Mesothelial cell of epicardium (in vitro differentiated cells): ENCODE measurements around the gene BPIFA1. TPM values are rescaled to one million over a fixed set of nuclear protein-coding genes. Genes with fewer than 3 reads are reported as not detected.

Experiments used
- DNase-seq, 2 experiments: peaks; one replicate each; pipeline ENCODE4 v3.0.0; 2021; ENCODE audit warnings: low spot score in 2 of 2; ENCODE audit not compliant: unreplicated experiment in 2 of 2
- H3K27ac Mint-ChIP-seq: 2 replicates; pipeline ENCODE4 v1.8.0; 2021; ENCODE audit warnings: mixed read lengths
- H3K27me3 Mint-ChIP-seq: 2 replicates; pipeline ENCODE4 v1.8.0; 2021; ENCODE audit warnings: low read depth, mixed read lengths
- H3K36me3 Mint-ChIP-seq: 2 replicates; pipeline ENCODE4 v1.8.0; 2021; ENCODE audit warnings: mixed read lengths
- H3K4me1 Mint-ChIP-seq: 2 replicates; pipeline ENCODE4 v1.8.0; 2021; ENCODE audit warnings: mixed read lengths
- H3K4me3 Mint-ChIP-seq: 2 replicates; pipeline ENCODE4 v1.8.0; 2021; ENCODE audit warnings: mild to moderate bottlenecking, moderate library complexity, mixed read lengths
- H3K9me3 Mint-ChIP-seq: 2 replicates; pipeline ENCODE4 v1.8.0; 2021; ENCODE audit warnings: mixed read lengths
- CTCF ChIP-seq: fragments of 200-600 bp; sonication (generic); IDR thresholded peaks from one replicate; pipeline ENCODE4 v1.5.0; 2021; ENCODE audit warnings: antibody characterized with exemption; ENCODE audit not compliant: unreplicated experiment
- total RNA-seq: library from RNA; stranded (reverse); gene quantifications from 3 replicates; pipeline ENCODE4 v1.2.1, GENCODE V29; 2021

Gene BPIFA1
- total RNA-seq, 1 donor from 2014 or later: not detected

GRCh38 chr20:33273117-33273851 is 37.5 kb downstream of the BPIFA1 start:
- no peak for DNase-seq
- no peak for TF ChIP-seq CTCF
- Mint-ChIP-seq H3K4me1 (peaks cover 6% of the 10 kb centered on the region), H3K9me3 (no peaks in the 10 kb centered on the region), H3K4me3 (no peak overlapping the region), H3K27me3 (peaks cover 50% of the 10 kb centered on the region), H3K36me3 (no peaks in the 10 kb centered on the region), H3K27ac (no peak overlapping the region)

DNA sequence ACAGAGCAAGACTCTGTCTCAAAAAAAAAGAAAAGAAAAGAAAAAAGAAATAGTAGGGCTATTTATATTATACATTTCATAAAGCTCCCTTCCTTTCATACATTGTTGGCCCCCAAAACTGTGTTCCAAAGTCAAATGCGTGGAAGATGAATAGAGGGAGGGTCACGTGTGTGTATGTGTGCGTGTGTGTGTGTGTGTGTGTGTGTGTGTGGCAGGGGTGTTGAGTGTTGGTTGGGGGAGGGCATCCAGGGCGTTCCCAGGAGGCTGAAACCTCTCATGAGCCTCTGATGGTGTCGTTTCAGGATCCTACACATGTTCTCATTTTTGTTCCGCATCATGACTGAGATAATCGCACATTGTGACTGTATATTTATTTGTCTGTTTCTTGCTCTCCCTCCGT is 39.4 kb downstream of the BPIFA1 start:
- DNase-seq: no peak
- Mint-ChIP-seq H3K27ac (no peak overlapping the region), H3K4me1 (peaks cover 6% of the 10 kb centered on the region), H3K36me3 (no peaks in the 10 kb centered on the region), H3K4me3 (no peak overlapping the region), H3K9me3 (no peaks in the 10 kb centered on the region), H3K27me3 (peaks cover 53% of the 10 kb centered on the region)
- no peak for TF ChIP-seq CTCF

- Mint-ChIP-seq H3K36me3 (no peaks in the 10 kb centered on the region), H3K4me1 (peaks cover 6% of the 10 kb centered on the region), H3K9me3 (no peaks in the 10 kb centered on the region), H3K27me3 (peaks cover 48% of the 10 kb centered on the region), H3K4me3 (no peak overlapping the region), H3K27ac (no peak overlapping the region)
- no peak for TF ChIP-seq CTCF
- DNase-seq: no peak
Measured at GRCh38 chr20:33275871-33276270, 40.1 kb downstream of the BPIFA1 start.

DNA sequence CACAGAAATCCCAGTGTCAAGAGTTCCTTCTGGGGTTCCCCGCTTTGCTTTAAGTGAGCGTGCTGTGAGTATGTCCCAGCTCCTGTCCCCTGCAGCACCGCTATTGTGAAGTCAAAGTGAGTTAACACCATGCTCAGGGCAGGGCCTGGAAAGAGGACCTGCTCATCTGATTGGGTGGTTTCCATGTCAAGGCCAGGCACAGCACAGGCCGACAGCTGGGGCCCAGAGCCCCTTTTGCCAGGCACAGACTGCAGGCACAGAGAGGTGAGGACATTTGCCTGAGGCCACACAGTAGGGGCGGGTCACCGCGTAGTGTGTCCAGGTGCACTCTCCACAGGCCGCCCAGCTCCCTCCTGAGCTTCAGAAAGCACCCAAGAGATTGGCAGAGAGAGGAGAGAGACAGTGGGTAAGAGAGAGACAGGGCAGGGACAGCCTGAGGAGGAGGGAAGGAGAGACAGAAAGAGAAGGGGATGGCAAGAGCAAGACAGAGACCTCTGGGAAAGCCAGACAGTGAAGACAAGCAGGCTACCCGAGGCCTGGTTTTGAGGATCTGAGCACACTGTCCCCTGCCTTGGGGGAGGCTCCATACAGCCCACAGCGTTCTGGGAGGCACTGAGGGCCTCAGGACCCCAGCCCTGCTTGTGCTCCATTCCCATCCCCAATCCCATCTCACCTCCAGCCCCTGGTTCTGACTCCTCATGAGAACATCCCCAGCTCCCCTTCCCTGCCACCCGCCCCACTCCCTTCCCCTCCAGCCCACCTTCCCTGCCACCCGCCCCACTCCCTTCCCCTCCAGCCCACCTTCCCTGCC is 40.7 kb downstream of the BPIFA1 start:
- no peak for DNase-seq
- H3K27me3 Mint-ChIP-seq: peaks cover 42% of the 10 kb centered on the region

More for the DNA sequence above, 40.7 kb downstream of the BPIFA1 start:
- Mint-ChIP-seq H3K4me3 (no peak overlapping the region), H3K4me1 (peaks cover 6% of the 10 kb centered on the region), H3K27ac (no peak overlapping the region), H3K9me3 (no peaks in the 10 kb centered on the region), H3K36me3 (no peaks in the 10 kb centered on the region)
- no peak for TF ChIP-seq CTCF
